NCI-H774 (cell line): Measurements from ENCODE around the gene WDR77.

Experiments
- DNase-seq: peaks from one replicate; lab custom pipeline; 2025; lab: John Stamatoyannopoulos, UW

The WDR77 gene

GRCh38 chr1:111439461-111440351 lies 9.3 kb downstream of the WDR77 start:
- DNase-seq: no peak

- no peak for DNase-seq
Measured at GRCh38 chr1:111436726-111437125, 12.3 kb downstream of the WDR77 start.

- no peak for DNase-seq
Measured at GRCh38 chr1:111424281-111424680, 24.8 kb downstream of the WDR77 start.

- no peak for DNase-seq
Measured at GRCh38 chr1:111422546-111423391, 26.3 kb downstream of the WDR77 start.

- no peak for DNase-seq
Measured at GRCh38 chr1:111420377-111420776, 28.7 kb downstream of the WDR77 start.

GRCh38 chr1:111419037-111419436 lies 30.0 kb downstream of the WDR77 start:
- DNase-seq: no peak

GRCh38 chr1:111417755-111418154 lies 31.3 kb downstream of the WDR77 start:
- DNase-seq: no peak

GRCh38 chr1:111415461-111415860 lies 33.6 kb downstream of the WDR77 start:
- no peak for DNase-seq

- DNase-seq: no peak
Measured at GRCh38 chr1:111414756-111415155, 34.3 kb downstream of the WDR77 start.

GRCh38 chr1:111412839-111413238 lies 36.2 kb downstream of the WDR77 start:
- DNase-seq: no peak

- no peak for DNase-seq
Measured at GRCh38 chr1:111407301-111407700, 41.8 kb downstream of the WDR77 start.

- peak; percentile 47 for DNase-seq
Measured at GRCh38 chr1:111406321-111406768, 42.7 kb downstream of the WDR77 start.

GRCh38 chr1:111404588-111404987 lies 44.5 kb downstream of the WDR77 start:
- no peak for DNase-seq

- no peak for DNase-seq
Measured at GRCh38 chr1:111402083-111402482, 47.0 kb downstream of the WDR77 start.

- DNase-seq: peak; percentile 32
Measured at GRCh38 chr1:111399792-111400610, 49.1 kb downstream of the WDR77 start.

- DNase-seq: no peak
Measured at GRCh38 chr1:111392460-111392945, 56.6 kb downstream of the WDR77 start.

- no peak for DNase-seq
Measured at GRCh38 chr1:111392042-111392441, 57.0 kb downstream of the WDR77 start.
